ENCODE results near the gene SNX24. TPM values are rescaled to one million over a fixed set of nuclear protein-coding genes. Genes with fewer than 3 reads are reported as not detected.

The SNX24 gene
- total and polyA plus RNA-seq, 2 donors (not counting 1 experiment from before 2014, with no cell fraction given), result 13.4 to 22.3 TPM

DNA sequence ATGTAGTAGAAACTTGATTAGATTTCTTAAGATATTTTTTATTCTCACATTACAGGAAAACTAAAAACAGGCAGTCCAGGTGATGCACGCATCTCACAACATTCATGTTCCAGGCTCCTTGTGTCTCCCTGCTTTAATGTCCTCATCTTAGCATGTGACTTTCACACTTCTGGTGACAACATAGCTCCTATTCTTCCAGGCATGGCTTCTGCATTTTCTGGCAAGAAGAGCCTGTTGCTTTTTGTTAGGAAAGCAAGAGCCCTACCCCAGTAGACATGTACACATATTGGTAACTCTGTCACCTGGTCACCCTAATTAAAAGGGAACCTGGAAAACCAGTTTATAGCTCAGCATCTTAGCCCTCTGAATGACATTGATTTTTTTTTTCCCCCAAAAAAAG, 98.6 kb downstream of the SNX24 start:
- H2AFZ ChIP-seq (ENCODE audit: low read length), result no peak overlapping the region
- H3K9me3 ChIP-seq (ENCODE audit: control insufficient read depth, insufficient read depth, low read depth, low read length), result no peaks in the 10 kb centered on the region
- no peaks in the 10 kb centered on the region for H4K20me1 ChIP-seq (ENCODE audit: control insufficient read depth, extremely low read depth, insufficient read depth, low read length)
- no peaks in the 10 kb centered on the region for H3K79me2 ChIP-seq (ENCODE audit: control insufficient read depth, insufficient read depth, low read length)
- H3K4me2 ChIP-seq (ENCODE audit: extremely low read depth, insufficient read depth, low read length), result no peak overlapping the region
- H3K27ac ChIP-seq (ENCODE audit: insufficient read depth, low read length), result no peak overlapping the region
- DNase-seq (ENCODE audit: low read depth in 2 of 2), result no peak
- no peak for TF ChIP-seq EZH2 (IDR thresholded peaks at IDR 0.05; ENCODE audit: low read length, missing control alignments)
- no peak for TF ChIP-seq CTCF (conservative IDR thresholded peaks at IDR 0.05 in 1 of 2, IDR thresholded peaks at IDR 0.05 in 1 of 2; ENCODE audit: low read depth in 1 of 2, low read length in 2 of 2)
- no peaks in the 10 kb centered on the region for H3K27me3 ChIP-seq (ENCODE audit: control insufficient read depth, insufficient read depth, low read length)
- H3K4me1 ChIP-seq (ENCODE audit: control insufficient read depth, extremely low read depth, insufficient read depth, low read length), result no peaks in the 10 kb centered on the region
- no peaks in the 10 kb centered on the region for H3K36me3 ChIP-seq (ENCODE audit: control insufficient read depth, insufficient read depth, low read length)
- no peak overlapping the region for H3K9ac ChIP-seq (ENCODE audit: insufficient read depth, low read length)
- no peak overlapping the region for H3K4me3 ChIP-seq (replicated peaks in 1 of 4; ENCODE audit: control extremely low read depth in 1 of 4, insufficient read depth in 1 of 4, low read depth in 3 of 4, low read length in 4 of 4)

- Histone ChIP-seq H3K4me1 (ENCODE audit: control insufficient read depth, extremely low read depth, insufficient read depth, low read length) (no peaks in the 10 kb centered on the region), H4K20me1 (ENCODE audit: control insufficient read depth, extremely low read depth, insufficient read depth, low read length) (no peaks in the 10 kb centered on the region), H3K4me2 (ENCODE audit: extremely low read depth, insufficient read depth, low read length) (no peak overlapping the region), H3K79me2 (ENCODE audit: control insufficient read depth, insufficient read depth, low read length) (no peaks in the 10 kb centered on the region), H3K27me3 (ENCODE audit: control insufficient read depth, insufficient read depth, low read length) (no peaks in the 10 kb centered on the region), H3K9me3 (ENCODE audit: control insufficient read depth, insufficient read depth, low read depth, low read length) (no peaks in the 10 kb centered on the region), H3K4me3 (replicated peaks in 1 of 4; ENCODE audit: control extremely low read depth in 1 of 4, insufficient read depth in 1 of 4, low read depth in 3 of 4, low read length in 4 of 4) (no peak overlapping the region), H3K27ac (ENCODE audit: insufficient read depth, low read length) (no peak overlapping the region), H3K36me3 (ENCODE audit: control insufficient read depth, insufficient read depth, low read length) (no peaks in the 10 kb centered on the region), H2AFZ (ENCODE audit: low read length) (no peak overlapping the region), H3K9ac (ENCODE audit: insufficient read depth, low read length) (no peak overlapping the region)
- no peak for TF ChIP-seq CTCF (conservative IDR thresholded peaks at IDR 0.05 in 1 of 2, IDR thresholded peaks at IDR 0.05 in 1 of 2; ENCODE audit: low read depth in 1 of 2, low read length in 2 of 2)
- TF ChIP-seq EZH2 (IDR thresholded peaks at IDR 0.05; ENCODE audit: low read length, missing control alignments), result no peak
- no peak for DNase-seq (ENCODE audit: low read depth in 2 of 2)
Measured at GRCh38 chr5:122947372-122947771, 102.0 kb downstream of the SNX24 start.

DNA sequence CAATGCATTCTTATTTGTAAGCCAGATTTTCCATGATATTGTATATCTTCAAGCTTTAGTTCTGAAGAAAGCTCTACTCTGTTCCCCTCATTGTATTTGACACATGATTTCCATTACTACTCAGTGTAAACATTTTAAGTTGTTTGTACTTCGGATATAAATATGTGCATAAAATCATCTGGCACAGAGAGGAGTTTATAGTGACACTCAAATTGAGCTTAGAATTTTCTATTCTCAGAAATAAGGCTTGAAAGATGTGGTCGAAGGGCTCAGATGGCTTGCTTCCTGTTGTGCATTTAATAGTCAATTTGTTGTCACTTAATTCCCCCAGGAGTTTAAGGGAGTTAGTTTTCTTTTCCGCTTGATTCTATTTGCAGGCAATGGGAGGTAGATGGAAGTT, 102.4 kb downstream of the SNX24 start:
- no peak for DNase-seq (ENCODE audit: low read depth in 2 of 2)
- H3K9ac ChIP-seq (ENCODE audit: insufficient read depth, low read length), result no peak overlapping the region
- H3K79me2 ChIP-seq (ENCODE audit: control insufficient read depth, insufficient read depth, low read length), result no peaks in the 10 kb centered on the region
- H3K36me3 ChIP-seq (ENCODE audit: control insufficient read depth, insufficient read depth, low read length), result no peaks in the 10 kb centered on the region
- H3K4me3 ChIP-seq (replicated peaks in 1 of 4; ENCODE audit: control extremely low read depth in 1 of 4, insufficient read depth in 1 of 4, low read depth in 3 of 4, low read length in 4 of 4), result no peak overlapping the region
- H4K20me1 ChIP-seq (ENCODE audit: control insufficient read depth, extremely low read depth, insufficient read depth, low read length), result no peaks in the 10 kb centered on the region
- H3K4me1 ChIP-seq (ENCODE audit: control insufficient read depth, extremely low read depth, insufficient read depth, low read length), result no peaks in the 10 kb centered on the region
- H3K27ac ChIP-seq (ENCODE audit: insufficient read depth, low read length), result no peak overlapping the region
- no peak overlapping the region for H2AFZ ChIP-seq (ENCODE audit: low read length)
- no peaks in the 10 kb centered on the region for H3K9me3 ChIP-seq (ENCODE audit: control insufficient read depth, insufficient read depth, low read depth, low read length)
- no peaks in the 10 kb centered on the region for H3K27me3 ChIP-seq (ENCODE audit: control insufficient read depth, insufficient read depth, low read length)
- no peak for TF ChIP-seq CTCF (conservative IDR thresholded peaks at IDR 0.05 in 1 of 2, IDR thresholded peaks at IDR 0.05 in 1 of 2; ENCODE audit: low read depth in 1 of 2, low read length in 2 of 2)
- no peak for TF ChIP-seq EZH2 (IDR thresholded peaks at IDR 0.05; ENCODE audit: low read length, missing control alignments)
- H3K4me2 ChIP-seq (ENCODE audit: extremely low read depth, insufficient read depth, low read length), result no peak overlapping the region
